Coronary artery (tissue), 2 donors: Measurements from ENCODE around the gene PTPN14.

Source experiments
- DNase-seq: peaks from one replicate; pipeline ENCODE4 v3.0.0-alpha.2; 2017; ENCODE audit warnings: low spot score
- H3K27ac ChIP-seq, 2 donors: fragments of 200-600 bp; sonication (generic); one replicate each; pipeline ENCODE4 v1.5.1; 2016 to 2019
- H3K4me3 ChIP-seq: fragments of 200-600 bp; sonication (generic); 2 replicates; pipeline ENCODE4 v1.5.1; 2016; ENCODE audit warnings: mild to moderate bottlenecking, moderate library complexity
- TF ChIP-seq, protein P1 (sequence below): fragments of 200-600 bp; sonication (generic); IDR thresholded peaks from one replicate; pipeline ENCODE4 v1.5.1; 2019; ENCODE audit warnings: antibody characterized with exemption

The PTPN14 gene

DNA sequence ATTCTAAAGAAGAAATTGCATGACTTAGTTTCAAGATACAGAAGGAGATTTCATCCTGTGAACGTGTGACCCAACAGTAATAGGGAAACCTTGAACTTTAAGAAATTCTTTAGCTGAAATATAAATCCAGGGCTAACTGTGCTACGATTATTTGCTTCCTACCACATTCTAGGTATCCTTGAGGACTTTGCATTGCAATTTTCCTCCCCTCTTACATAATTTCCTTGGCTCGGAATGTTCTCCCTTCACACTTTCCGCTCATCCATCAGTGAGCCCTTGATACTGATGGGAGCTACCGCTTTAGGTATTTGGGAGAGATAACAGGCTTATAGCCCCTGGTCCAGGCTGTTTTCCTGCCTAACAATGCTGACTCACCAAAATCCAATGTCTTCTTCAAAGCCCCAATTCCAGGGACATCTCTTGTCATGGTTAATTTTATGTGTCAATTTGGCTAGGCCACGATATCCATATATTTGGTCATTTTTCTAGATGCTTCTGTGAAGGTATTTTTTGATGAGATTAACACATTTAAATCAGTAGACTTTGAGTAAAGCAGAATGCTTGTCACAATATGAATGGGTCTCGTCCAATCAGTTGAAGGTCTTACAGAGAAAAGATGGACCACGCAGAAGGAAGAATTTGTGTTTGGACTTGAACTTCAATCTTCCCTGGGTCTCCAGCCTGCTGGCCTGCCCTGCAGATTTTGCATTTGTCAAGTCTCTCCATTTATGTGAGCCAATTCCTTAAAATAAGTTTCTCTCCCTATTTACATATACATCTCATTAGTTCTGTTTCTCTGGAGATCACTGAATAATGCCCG is 121.2 kb downstream of the PTPN14 start:
- H3K4me3 ChIP-seq = no peak overlapping the region
- DNase-seq = no peak
- H3K27ac ChIP-seq = no peak overlapping the region
- TF ChIP-seq, protein P1, sequence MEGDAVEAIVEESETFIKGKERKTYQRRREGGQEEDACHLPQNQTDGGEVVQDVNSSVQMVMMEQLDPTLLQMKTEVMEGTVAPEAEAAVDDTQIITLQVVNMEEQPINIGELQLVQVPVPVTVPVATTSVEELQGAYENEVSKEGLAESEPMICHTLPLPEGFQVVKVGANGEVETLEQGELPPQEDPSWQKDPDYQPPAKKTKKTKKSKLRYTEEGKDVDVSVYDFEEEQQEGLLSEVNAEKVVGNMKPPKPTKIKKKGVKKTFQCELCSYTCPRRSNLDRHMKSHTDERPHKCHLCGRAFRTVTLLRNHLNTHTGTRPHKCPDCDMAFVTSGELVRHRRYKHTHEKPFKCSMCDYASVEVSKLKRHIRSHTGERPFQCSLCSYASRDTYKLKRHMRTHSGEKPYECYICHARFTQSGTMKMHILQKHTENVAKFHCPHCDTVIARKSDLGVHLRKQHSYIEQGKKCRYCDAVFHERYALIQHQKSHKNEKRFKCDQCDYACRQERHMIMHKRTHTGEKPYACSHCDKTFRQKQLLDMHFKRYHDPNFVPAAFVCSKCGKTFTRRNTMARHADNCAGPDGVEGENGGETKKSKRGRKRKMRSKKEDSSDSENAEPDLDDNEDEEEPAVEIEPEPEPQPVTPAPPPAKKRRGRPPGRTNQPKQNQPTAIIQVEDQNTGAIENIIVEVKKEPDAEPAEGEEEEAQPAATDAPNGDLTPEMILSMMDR = no peak

DNA sequence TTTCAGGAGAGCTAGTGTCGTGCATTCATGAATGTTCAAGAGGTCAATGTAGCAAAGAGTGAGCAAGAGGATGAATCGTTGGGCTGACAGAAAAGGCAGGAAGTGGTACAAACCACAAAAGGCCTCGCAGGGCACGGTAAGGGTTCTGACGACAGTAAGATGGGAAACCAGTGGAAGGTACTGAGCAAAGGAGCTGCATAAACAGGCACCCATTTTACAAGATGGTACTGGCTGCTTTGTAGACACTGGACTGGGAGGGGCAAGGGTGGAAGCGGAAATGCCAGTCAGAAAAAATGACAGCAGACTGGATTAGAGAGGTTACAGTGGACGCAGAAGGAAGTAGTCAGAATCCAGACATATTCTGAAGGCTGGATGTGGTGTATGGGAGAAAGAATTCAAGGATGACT is 123.5 kb downstream of the PTPN14 start:
- Histone ChIP-seq H3K4me3 (no peak overlapping the region), H3K27ac (no peak overlapping the region)
- DNase-seq = no peak
- TF ChIP-seq, protein P1 = no peak

DNA sequence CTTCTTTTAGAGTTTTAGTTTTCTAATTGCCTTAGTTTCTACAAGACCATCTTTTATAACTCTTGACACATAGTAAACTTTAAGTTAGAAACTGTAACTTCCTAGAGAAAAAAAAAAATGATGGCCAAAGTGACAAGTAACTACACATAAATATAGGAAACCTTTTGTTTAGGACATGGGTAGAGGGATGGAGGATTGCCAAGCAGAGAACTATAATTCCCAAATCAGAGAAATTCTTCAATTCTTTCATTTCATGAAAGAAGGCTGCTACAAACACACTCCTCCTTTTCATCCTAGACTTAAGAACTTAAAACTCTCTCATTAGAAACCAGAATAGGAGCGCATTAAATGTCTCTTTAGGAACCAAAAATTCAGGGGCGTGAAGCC is 125.0 kb downstream of the PTPN14 start:
- Histone ChIP-seq H3K27ac (no peak overlapping the region), H3K4me3 (no peak overlapping the region)
- DNase-seq = no peak
- TF ChIP-seq, protein P1 = no peak

DNA sequence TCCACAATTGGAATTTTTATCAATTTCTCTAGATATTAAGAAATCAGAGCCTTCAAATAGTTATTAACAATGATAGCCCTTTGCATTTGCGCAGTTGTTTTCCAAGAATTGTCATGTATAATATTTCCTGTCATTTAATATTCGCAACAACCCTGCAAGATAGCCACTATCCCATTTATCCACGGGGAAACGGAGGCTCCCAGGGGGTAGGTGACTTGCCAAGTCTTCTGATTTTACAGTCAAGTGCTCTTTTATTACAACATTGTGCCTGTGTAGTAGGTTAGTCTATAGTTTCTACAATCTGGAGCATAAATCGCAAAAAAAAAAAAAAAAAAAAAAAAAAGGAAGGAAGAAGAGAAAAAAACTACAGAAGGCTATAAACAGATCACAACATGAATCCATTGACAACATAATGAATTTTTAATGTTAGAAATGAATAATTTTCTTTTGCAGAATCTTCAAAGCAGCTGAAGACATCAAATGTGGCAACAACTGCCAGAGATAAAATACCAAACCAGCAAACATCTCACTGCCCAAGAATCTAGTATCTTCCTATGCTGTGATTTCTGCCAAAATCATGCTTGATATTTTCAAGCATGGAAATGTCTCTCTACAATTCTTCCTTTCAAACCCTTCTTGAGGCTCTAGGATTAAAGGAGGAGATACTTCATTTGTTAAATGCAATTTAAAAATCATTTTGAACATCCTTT is 125.5 kb downstream of the PTPN14 start:
- no peak overlapping the region for H3K4me3 ChIP-seq
- H3K27ac ChIP-seq = no peak overlapping the region
- DNase-seq = no peak
- TF ChIP-seq, protein P1 = no peak

DNA sequence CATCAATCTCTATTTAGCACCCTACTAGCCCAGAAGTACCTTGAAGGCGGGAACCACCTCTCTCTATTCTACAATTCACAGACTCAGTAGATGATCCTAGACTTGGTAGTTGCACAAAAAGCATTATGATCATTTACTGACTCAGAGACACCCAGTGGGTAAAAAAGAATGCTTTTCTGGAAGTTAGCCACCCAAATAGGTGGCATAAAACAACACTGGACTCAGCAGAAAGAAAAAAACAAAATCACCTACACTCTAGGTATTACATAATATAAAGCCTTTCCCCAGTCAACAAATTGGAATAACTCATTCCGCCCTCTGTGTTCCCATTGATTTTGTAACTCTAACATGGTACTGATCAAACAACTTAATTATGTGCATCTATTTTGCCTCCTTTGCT is 126.3 kb downstream of the PTPN14 start:
- Histone ChIP-seq H3K27ac (no peak overlapping the region), H3K4me3 (no peak overlapping the region)
- no peak for DNase-seq
- TF ChIP-seq, protein P1 = no peak

DNA sequence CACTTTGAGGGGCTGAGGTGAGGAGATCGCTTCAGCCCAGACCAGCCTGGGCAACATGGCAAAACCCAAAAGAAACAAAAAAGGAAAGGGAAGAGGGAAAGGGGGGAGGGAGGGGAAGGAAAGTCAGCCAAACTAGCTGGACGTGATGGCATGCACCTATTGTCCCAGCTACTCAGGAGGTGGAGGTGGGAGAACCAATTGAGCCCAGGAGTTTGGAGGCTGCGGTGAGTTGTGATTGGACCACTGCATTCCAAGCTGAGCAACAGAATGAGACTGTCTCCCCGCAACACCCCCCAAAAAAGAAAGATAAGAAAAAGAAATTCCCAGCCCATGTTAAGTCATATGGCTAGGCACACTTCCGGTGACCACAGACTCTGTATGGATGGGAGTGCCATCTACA is 128.4 kb downstream of the PTPN14 start:
- Histone ChIP-seq H3K4me3 (no peak overlapping the region), H3K27ac (no peak overlapping the region)
- TF ChIP-seq, protein P1 = no peak
- no peak for DNase-seq
